GM19372 (cell line): Measurements from ENCODE around the gene GREB1.

Experiments
- ATAC-seq: cut with Tn5 transposase; IDR thresholded peaks from one replicate; pipeline ENCODE4 v1.9.1; 2021; ENCODE audit warnings: mild to moderate bottlenecking, low read depth, moderate library complexity; ENCODE audit not compliant: unreplicated experiment

GREB1 gene

GRCh38 chr2:11629851-11630250, 96.0 kb downstream of the GREB1 start:
- no peak for ATAC-seq

- no peak for ATAC-seq
Measured at GRCh38 chr2:11630855-11631254, 97.0 kb downstream of the GREB1 start.

DNA sequence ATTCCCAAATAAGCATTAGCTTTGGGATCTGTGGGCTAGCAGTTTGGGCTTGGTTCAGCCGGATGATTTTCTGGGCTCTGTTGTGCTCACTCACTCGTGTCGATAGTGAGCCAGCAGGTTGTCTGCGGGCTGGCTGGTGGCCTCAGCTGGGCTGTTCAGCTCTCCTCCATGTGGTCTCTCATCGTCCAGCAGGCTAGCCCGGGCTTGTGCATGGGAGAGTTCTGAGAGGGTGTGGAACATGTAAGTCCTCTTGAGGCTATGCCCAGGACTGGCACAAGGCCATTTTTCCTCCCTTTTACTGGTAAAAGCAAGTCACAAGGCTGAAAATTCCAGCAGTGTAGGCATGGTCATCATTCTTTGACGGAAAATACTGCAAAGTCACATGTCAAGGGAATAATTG, 97.6 kb downstream of the GREB1 start:
- no peak for ATAC-seq

DNA sequence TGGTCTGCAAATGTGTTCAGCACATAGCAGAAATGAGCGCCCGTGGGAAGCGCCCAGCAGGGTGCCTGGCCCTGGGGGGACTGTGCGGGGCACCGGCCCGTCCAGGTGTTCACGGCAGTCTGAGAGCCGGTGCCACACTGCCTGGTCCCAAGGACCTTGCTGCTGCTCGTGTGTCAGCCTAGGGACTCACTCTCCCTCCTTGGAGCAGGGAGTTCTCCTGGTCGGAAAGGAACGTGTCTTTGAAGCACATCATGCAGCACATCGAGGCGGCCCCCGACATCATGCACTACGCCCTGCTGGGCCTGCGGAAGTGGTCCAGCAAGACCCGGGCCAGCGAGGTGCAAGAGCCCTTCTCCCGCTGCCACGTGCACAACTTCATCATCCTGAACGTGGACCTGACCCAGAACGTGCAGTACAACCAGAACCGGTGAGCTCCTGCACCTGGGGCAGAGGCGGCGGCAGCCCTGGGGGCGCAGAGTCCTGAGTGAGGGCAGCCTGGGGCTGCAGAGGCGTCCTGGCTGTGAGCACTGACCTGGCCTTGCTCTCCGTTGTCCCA, 100.2 kb downstream of the GREB1 start:
- ATAC-seq, result no peak

- ATAC-seq, result no peak
Measured at GRCh38 chr2:11634584-11634983, 100.7 kb downstream of the GREB1 start.

GRCh38 chr2:11635141-11635540, 101.3 kb downstream of the GREB1 start:
- ATAC-seq, result no peak

DNA sequence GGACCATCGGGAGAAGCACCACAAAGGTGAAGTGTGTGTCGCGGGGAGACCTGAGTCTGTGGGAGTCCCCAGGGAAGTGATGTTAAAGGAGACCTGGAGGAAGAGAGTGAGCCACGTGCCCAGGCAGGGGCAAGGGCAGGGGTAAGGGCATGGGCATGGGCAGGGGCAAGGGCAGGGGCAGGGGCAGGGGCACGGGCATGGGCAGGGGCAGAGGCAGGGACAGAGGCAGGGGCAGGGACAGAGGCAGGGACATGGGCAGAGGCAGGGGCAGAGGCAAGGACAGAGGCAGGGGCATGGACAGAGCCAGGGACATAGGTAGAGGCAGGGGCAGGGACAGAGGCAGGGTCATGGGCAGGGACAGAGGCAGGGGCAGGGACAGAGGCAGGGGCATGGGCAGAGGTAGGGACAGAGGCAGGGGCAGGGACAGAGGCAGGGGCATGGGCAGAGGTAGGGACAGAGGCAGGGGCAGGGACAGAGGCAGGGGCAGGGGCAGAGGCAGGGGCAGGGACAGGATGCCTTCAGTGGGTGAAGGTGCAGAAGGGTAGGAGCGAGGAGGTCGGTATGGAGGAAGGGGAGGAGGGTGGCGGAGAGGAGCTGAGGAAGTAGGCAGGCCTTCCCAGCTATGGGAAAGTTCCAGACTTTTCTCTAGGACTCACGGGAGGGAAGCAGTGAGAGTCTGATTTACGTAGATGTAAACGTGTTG, 102.9 kb downstream of the GREB1 start:
- no peak for ATAC-seq

GRCh38 chr2:11637546-11637945, 103.7 kb downstream of the GREB1 start:
- no peak for ATAC-seq

DNA sequence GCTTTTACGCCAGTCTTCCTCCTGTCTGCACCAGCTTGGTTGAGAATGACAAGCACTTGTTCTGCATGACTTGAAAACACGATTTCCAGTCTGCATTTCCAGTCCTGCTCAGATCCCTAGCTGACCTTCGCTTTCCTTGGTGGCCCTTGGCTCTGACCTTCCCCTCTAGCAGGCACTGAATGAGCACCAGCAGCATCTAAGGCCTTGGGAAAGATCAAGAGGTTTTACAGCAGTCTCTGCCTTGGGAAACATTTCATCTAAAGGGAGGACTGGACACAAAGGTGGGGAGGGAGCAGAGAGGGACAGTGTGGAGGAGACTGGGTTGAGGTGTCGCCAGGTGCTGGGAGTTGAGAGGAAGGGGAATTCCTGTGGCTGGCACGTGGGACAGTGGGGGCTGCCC, 105.7 kb downstream of the GREB1 start:
- ATAC-seq, result no peak

GRCh38 chr2:11640132-11640531, 106.3 kb downstream of the GREB1 start:
- ATAC-seq, result no peak

GRCh38 chr2:11642972-11643371, 109.1 kb downstream of the GREB1 start:
- no peak for ATAC-seq

- ATAC-seq, result no peak
Measured at GRCh38 chr2:11644293-11644692, 110.4 kb downstream of the GREB1 start.

DNA sequence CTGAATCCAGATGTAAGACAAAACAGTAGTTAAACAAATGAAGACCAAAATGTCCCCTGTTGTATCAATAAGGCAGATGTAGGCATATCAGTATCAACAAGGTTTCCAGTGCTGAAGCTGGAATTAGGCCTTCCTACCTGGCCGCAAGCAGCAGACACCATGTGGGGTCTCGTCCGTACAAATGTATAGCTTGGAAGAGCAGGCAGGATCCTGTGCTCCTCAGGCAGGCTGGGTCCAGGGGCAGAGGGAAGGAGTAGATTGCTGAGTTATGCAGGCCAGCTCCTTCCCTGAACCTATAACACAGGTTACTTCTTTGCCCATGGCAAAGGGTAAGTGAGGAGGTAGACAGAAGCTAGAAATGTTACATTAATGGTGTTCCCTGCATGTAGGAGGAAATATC, 112.7 kb downstream of the GREB1 start:
- no peak for ATAC-seq

GRCh38 chr2:11647834-11648600, 114.2 kb downstream of the GREB1 start:
- ATAC-seq, result no peak

- ATAC-seq, result no peak
Measured at GRCh38 chr2:11649093-11649492, 115.2 kb downstream of the GREB1 start.

DNA sequence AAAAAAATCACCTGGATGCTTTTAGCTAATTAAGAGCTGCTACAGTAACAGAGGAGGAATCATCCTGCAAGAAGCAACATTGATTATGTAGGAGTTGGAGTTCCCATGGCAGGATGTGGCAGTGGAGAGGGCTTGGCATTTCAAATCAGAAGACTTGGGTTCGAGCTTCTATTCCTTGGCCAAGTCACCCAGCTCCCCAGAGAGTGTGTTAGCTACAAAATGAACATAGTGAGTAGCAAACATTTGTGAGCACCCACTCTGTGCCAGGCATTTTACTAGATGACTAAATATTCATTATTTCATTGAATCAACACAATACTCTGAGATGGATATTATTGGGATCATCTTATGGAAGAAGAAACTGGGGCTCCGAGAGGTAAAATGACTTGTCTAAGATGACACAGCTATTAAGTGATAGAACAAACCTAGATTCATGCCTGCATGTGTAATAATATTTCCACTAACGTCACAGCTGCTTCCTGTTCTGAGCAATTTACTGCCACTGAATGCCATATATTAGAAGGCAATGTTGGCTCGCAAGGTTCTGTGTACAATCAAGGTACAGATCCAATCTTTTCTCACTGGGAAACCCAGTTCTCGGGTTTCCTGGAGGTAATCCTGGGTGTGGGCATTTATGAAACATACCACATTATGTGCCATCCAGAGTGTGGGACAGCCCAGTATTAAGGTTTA, 118.2 kb downstream of the GREB1 start:
- no peak for ATAC-seq

GRCh38 chr2:11652553-11652952, 118.7 kb downstream of the GREB1 start:
- ATAC-seq, result no peak

DNA sequence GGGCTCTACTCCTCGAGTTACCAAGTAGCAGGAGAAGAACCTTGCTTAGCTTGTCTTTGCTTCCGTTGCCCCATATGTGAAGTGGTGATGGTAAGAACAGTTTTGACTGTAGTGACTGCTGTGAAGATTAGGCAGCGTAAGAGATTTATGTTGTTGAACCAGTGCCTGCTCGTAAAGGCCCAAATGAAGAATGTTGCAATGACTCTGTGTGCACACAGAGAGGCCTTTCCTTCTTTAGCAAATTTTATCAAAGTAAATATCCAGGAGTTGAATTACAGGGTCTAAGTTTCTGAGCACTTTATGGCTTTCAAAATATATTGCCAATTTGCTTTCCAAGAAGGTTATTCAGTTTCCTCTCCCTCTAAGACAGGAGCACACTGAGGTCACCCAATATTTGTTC, 121.7 kb downstream of the GREB1 start:
- no peak for ATAC-seq

GRCh38 chr2:11656252-11656651, 122.4 kb downstream of the GREB1 start:
- ATAC-seq, result no peak

GRCh38 chr2:11656671-11657101, 122.8 kb downstream of the GREB1 start:
- ATAC-seq, result no peak

GRCh38 chr2:11657195-11657594, 123.3 kb downstream of the GREB1 start:
- ATAC-seq, result no peak
